ENCODE data around the gene USP17L28. TPM values are rescaled to one million over a fixed set of nuclear protein-coding genes. Genes with fewer than 3 reads are reported as not detected.
A peak's percentile ranks its signal among the peaks of the same experiment; 100 is the strongest.
"Not testable (repeated sequence)": the region's sequence is repeated elsewhere in the genome, so short reads cannot be mapped to it uniquely, and the experiment has no call there.

The USP17L28 gene, protein sequence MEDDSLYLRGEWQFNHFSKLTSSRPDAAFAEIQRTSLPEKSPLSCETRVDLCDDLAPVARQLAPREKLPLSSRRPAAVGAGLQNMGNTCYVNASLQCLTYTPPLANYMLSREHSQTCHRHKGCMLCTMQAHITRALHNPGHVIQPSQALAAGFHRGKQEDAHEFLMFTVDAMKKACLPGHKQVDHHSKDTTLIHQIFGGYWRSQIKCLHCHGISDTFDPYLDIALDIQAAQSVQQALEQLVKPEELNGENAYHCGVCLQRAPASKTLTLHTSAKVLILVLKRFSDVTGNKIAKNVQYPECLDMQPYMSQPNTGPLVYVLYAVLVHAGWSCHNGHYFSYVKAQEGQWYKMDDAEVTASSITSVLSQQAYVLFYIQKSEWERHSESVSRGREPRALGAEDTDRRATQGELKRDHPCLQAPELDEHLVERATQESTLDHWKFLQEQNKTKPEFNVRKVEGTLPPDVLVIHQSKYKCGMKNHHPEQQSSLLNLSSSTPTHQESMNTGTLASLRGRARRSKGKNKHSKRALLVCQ
- polyA plus RNA-seq (ENCODE audit: low read depth in 6 of 6) = not detected

DNA sequence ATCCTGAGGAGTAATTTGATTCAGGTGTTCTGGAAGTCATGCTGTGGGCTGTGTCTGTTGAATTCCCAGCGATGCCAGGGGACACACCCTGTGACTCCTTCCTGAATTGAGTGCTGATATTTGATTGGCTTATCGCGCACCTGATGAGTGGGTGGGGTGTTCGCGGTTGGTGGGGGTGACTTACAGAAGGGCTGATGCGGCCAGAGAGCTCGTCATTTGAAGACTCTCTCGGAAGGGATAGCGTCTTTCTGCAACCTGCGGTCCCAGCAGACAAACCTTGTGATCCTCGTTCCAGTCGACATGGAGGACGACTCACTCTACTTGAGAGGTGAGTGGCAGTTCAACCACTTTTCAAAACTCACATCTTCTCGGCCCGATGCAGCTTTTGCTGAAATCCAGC lies at the start of gene USP17L28:
Gene USP17L28, plus strand, starts transcription at position 301 of the 400 bp plus-strand sequence. Its CDS starts 0 bp downstream, at position 301.
- H3K9me3 Mint-ChIP-seq; H3K4me1 Mint-ChIP-seq; H3K27me3 Mint-ChIP-seq; H3K27ac Mint-ChIP-seq; H3K36me3 Mint-ChIP-seq; H3K4me3 Mint-ChIP-seq; DNase-seq; ATAC-seq (ENCODE audit: low read depth in 2 of 2): not testable (repeated sequence)

DNA sequence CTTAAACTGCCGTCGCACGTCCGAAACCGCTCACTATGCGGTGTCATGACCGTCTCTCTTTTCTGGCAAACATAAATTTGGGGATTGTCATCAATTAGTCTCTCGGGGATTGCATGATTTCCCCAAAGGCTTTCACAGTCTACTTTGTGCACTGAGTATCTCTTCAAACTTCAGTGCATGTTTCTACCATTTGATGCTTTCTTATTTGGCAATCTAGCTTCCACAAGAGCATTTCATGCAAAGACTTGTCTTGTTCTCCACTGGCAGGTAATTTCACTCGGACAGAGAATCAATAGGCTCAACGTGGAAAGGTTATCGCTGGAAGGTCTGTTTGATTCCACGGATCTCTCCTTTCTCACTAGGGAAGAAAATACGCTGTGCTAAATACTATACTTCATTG lies 24.5 kb upstream of the USP17L28 start:
- H3K27ac Mint-ChIP-seq, H3K4me1 Mint-ChIP-seq: not testable (repeated sequence)

DNA sequence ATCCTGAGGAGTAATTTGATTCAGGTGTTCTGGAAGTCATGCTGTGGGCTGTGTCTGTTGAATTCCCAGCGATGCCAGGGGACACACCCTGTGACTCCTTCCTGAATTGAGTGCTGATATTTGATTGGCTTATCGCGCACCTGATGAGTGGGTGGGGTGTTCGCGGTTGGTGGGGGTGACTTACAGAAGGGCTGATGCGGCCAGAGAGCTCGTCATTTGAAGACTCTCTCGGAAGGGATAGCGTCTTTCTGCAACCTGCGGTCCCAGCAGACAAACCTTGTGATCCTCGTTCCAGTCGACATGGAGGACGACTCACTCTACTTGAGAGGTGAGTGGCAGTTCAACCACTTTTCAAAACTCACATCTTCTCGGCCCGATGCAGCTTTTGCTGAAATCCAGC lies 23.8 kb upstream of the USP17L28 start, which contains the start of gene USP17L24:
Gene USP17L24, plus strand, starts transcription at position 301 of the 400 bp plus-strand sequence. Its CDS starts 0 bp downstream, at position 301.
- H3K36me3 Mint-ChIP-seq; H3K4me1 Mint-ChIP-seq; H3K27me3 Mint-ChIP-seq; DNase-seq; H3K4me3 Mint-ChIP-seq; H3K9me3 Mint-ChIP-seq; ATAC-seq (ENCODE audit: low read depth in 2 of 2); H3K27ac Mint-ChIP-seq: not testable (repeated sequence)

More for the DNA sequence above, 24.5 kb upstream of the USP17L28 start:
- not testable (repeated sequence) for DNase-seq; ATAC-seq (ENCODE audit: low read depth in 2 of 2); H3K4me3 Mint-ChIP-seq; H3K36me3 Mint-ChIP-seq; H3K9me3 Mint-ChIP-seq; H3K27me3 Mint-ChIP-seq

DNA sequence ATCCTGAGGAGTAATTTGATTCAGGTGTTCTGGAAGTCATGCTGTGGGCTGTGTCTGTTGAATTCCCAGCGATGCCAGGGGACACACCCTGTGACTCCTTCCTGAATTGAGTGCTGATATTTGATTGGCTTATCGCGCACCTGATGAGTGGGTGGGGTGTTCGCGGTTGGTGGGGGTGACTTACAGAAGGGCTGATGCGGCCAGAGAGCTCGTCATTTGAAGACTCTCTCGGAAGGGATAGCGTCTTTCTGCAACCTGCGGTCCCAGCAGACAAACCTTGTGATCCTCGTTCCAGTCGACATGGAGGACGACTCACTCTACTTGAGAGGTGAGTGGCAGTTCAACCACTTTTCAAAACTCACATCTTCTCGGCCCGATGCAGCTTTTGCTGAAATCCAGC lies 19.1 kb upstream of the USP17L28 start, which contains the start of gene USP17L25:
Gene USP17L25, plus strand, starts transcription at position 301 of the 400 bp plus-strand sequence. Its CDS starts 0 bp downstream, at position 301.
- H3K27ac Mint-ChIP-seq; H3K4me3 Mint-ChIP-seq; H3K9me3 Mint-ChIP-seq; H3K4me1 Mint-ChIP-seq; DNase-seq; H3K36me3 Mint-ChIP-seq; ATAC-seq (ENCODE audit: low read depth in 2 of 2); H3K27me3 Mint-ChIP-seq: not testable (repeated sequence)

DNA sequence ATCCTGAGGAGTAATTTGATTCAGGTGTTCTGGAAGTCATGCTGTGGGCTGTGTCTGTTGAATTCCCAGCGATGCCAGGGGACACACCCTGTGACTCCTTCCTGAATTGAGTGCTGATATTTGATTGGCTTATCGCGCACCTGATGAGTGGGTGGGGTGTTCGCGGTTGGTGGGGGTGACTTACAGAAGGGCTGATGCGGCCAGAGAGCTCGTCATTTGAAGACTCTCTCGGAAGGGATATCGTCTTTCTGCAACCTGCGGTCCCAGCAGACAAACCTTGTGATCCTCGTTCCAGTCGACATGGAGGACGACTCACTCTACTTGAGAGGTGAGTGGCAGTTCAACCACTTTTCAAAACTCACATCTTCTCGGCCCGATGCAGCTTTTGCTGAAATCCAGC lies 14.3 kb upstream of the USP17L28 start, which contains the start of gene USP17L26:
Gene USP17L26, plus strand, starts transcription at position 301 of the 400 bp plus-strand sequence. Its CDS starts 0 bp downstream, at position 301.
- H3K27ac Mint-ChIP-seq; H3K4me1 Mint-ChIP-seq; H3K27me3 Mint-ChIP-seq; H3K4me3 Mint-ChIP-seq; H3K9me3 Mint-ChIP-seq; ATAC-seq (ENCODE audit: low read depth in 2 of 2); DNase-seq; H3K36me3 Mint-ChIP-seq: not testable (repeated sequence)

DNA sequence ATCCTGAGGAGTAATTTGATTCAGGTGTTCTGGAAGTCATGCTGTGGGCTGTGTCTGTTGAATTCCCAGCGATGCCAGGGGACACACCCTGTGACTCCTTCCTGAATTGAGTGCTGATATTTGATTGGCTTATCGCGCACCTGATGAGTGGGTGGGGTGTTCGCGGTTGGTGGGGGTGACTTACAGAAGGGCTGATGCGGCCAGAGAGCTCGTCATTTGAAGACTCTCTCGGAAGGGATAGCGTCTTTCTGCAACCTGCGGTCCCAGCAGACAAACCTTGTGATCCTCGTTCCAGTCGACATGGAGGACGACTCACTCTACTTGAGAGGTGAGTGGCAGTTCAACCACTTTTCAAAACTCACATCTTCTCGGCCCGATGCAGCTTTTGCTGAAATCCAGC lies 9.6 kb upstream of the USP17L28 start, which contains the start of gene USP17L5:
Gene USP17L5, plus strand, starts transcription at position 301 of the 400 bp plus-strand sequence. Its CDS starts 0 bp downstream, at position 301.
- H3K4me3 Mint-ChIP-seq; H3K27me3 Mint-ChIP-seq; H3K4me1 Mint-ChIP-seq; H3K27ac Mint-ChIP-seq; DNase-seq; H3K36me3 Mint-ChIP-seq; ATAC-seq (ENCODE audit: low read depth in 2 of 2); H3K9me3 Mint-ChIP-seq: not testable (repeated sequence)

DNA sequence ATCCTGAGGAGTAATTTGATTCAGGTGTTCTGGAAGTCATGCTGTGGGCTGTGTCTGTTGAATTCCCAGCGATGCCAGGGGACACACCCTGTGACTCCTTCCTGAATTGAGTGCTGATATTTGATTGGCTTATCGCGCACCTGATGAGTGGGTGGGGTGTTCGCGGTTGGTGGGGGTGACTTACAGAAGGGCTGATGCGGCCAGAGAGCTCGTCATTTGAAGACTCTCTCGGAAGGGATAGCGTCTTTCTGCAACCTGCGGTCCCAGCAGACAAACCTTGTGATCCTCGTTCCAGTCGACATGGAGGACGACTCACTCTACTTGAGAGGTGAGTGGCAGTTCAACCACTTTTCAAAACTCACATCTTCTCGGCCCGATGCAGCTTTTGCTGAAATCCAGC lies 4.8 kb upstream of the USP17L28 start, which contains the start of gene USP17L27:
Gene USP17L27, plus strand, starts transcription at position 301 of the 400 bp plus-strand sequence. Its CDS starts 0 bp downstream, at position 301.
- H3K4me3 Mint-ChIP-seq; H3K4me1 Mint-ChIP-seq; H3K9me3 Mint-ChIP-seq; H3K27me3 Mint-ChIP-seq; H3K36me3 Mint-ChIP-seq; H3K27ac Mint-ChIP-seq; ATAC-seq (ENCODE audit: low read depth in 2 of 2); DNase-seq: not testable (repeated sequence)

DNA sequence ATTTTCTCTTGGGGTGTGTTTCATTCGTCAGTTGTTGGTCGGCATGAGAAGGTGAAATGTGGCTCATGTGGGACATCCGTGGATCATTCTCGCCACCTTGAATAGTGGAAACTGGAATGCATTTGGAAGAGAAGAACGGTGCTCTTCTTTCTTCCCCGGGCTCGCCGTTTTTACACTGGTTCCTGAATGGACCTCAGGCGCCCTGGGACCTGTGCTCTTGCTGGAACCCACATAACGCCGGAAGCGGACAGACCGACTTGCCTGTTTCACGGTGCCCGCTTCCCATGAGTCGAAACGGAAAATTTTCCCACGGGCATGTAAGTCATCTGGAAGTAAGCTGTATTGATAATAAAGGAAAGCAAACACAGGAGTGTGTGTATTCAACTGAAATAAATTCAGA lies 2.2 kb downstream of the USP17L28 start:
- H3K4me3 Mint-ChIP-seq; DNase-seq; ATAC-seq (ENCODE audit: low read depth in 2 of 2); H3K36me3 Mint-ChIP-seq; H3K4me1 Mint-ChIP-seq; H3K27ac Mint-ChIP-seq; H3K27me3 Mint-ChIP-seq; H3K9me3 Mint-ChIP-seq: not testable (repeated sequence)

DNA sequence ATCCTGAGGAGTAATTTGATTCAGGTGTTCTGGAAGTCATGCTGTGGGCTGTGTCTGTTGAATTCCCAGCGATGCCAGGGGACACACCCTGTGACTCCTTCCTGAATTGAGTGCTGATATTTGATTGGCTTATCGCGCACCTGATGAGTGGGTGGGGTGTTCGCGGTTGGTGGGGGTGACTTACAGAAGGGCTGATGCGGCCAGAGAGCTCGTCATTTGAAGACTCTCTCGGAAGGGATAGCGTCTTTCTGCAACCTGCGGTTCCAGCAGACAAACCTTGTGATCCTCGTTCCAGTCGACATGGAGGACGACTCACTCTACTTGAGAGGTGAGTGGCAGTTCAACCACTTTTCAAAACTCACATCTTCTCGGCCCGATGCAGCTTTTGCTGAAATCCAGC lies 4.6 kb downstream of the USP17L28 start, which contains the start of gene USP17L29:
Gene USP17L29, plus strand, starts transcription at position 301 of the 400 bp plus-strand sequence. Its CDS starts 0 bp downstream, at position 301.
- not testable (repeated sequence) for H3K27ac Mint-ChIP-seq; H3K4me3 Mint-ChIP-seq; H3K9me3 Mint-ChIP-seq; H3K36me3 Mint-ChIP-seq; ATAC-seq (ENCODE audit: low read depth in 2 of 2); DNase-seq; H3K27me3 Mint-ChIP-seq; H3K4me1 Mint-ChIP-seq

DNA sequence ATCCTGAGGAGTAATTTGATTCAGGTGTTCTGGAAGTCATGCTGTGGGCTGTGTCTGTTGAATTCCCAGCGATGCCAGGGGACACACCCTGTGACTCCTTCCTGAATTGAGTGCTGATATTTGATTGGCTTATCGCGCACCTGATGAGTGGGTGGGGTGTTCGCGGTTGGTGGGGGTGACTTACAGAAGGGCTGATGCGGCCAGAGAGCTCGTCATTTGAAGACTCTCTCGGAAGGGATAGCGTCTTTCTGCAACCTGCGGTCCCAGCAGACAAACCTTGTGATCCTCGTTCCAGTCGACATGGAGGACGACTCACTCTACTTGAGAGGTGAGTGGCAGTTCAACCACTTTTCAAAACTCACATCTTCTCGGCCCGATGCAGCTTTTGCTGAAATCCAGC lies 14.1 kb downstream of the USP17L28 start, which contains the start of gene USP17L30:
Gene USP17L30, plus strand, starts transcription at position 301 of the 400 bp plus-strand sequence. Its CDS starts 0 bp downstream, at position 301.
- not testable (repeated sequence) for H3K4me3 Mint-ChIP-seq; ATAC-seq (ENCODE audit: low read depth in 2 of 2); H3K36me3 Mint-ChIP-seq; H3K9me3 Mint-ChIP-seq; H3K27ac Mint-ChIP-seq; H3K4me1 Mint-ChIP-seq; DNase-seq; H3K27me3 Mint-ChIP-seq

DNA sequence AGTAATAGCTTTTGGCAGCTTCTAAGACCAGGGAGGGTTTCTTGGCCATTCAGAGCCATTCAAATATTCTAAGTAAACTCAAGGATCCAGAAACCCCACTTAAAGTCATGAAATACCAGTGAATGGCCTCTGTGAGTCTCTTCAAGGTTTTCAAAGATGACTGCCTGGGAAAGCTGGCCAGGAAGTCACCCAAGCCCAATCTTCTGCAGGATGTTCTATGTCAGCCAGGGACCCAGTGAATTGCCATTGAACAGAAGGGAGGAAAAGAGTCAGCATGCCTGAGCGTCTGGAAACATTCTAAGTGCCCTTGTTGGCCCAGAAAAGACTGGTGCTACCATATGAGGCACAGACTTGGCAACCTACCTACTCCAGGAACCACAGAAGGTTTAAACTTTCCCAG lies 31.2 kb downstream of the USP17L28 start:
- not testable (repeated sequence) for H3K4me1 Mint-ChIP-seq; H3K9me3 Mint-ChIP-seq; H3K36me3 Mint-ChIP-seq; DNase-seq; H3K27me3 Mint-ChIP-seq; ATAC-seq (ENCODE audit: low read depth in 2 of 2)
- peak overlapping the region in 1 of 6 donors; percentile 21 for H3K27ac Mint-ChIP-seq
- H3K4me3 Mint-ChIP-seq = peak overlapping the region in 1 of 8 donors; percentile 15

DNA sequence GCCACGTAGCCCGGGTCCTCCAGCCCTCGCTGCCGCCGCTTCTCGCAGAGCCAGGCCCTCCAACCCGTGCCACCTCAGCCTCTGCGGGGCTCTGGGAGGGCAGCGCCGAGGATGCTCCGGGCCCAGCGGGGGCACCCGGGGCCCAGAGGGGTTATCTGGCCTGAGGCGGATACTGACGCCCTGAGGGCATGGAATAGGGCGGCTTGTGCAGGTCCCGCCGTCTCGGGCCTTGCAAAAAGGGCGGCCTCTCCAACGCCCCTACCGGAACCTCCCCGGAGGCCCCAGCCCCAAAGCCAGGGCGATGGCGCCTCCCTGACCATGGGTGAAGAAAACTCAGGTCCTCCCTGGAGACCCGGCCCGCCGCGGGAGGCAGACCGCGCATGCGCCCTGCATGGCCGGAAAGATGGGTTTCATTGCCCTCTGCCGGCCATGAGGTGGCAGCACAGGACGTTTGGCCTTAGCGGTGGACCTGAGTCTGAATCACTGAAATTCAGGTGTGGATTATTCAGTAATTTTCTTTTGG lies 32.4 kb downstream of the USP17L28 start:
- DNase-seq = peak; percentile 38
- not testable (repeated sequence) for ATAC-seq (ENCODE audit: low read depth in 2 of 2); H3K9me3 Mint-ChIP-seq; H3K36me3 Mint-ChIP-seq; H3K27ac Mint-ChIP-seq; H3K4me1 Mint-ChIP-seq; H3K27me3 Mint-ChIP-seq
- H3K4me3 Mint-ChIP-seq = peak overlapping the region in 4 of 8 donors; percentile 29 to 74 (median 53)

DNA sequence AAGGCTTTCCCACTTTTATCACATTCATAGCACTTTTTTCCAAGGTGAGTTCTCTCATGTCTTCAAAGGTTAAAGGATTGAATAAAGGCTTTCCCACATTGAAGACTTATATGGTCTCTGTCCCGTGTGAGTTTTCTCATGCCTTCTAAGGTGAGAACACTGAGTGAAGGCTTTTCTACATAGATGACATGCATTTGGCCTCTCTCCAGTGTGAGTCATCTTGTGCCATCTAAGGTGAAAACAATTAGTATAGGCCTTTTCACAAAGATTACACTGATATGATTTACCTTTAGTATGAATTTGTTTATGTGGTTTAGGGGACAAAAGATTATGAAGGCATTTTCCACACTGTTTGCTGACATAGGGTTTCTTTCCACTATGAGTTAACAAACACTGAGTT lies 35.4 kb downstream of the USP17L28 start:
- H3K4me1 Mint-ChIP-seq = peaks cover 0 to 2% (median 0%) of the 10 kb centered on the region in 3 donors
- H3K9me3 Mint-ChIP-seq = no peaks in the 10 kb centered on the region
- no peak overlapping the region for H3K4me3 Mint-ChIP-seq
- no peaks in the 10 kb centered on the region for H3K36me3 Mint-ChIP-seq
- H3K27ac Mint-ChIP-seq = no peak overlapping the region
- H3K27me3 Mint-ChIP-seq = no peaks in the 10 kb centered on the region
- DNase-seq (no peak), ATAC-seq (ENCODE audit: low read depth in 2 of 2) (no peak)

Data from naive B cell (primary cell).